Fibroblast of lung (primary cell): ENCODE data around the gene MYOT. TPM values are rescaled to one million over a fixed set of nuclear protein-coding genes. Genes with fewer than 3 reads are reported as not detected.

Experiments used
- DNase-seq, 2 donors: peaks; one replicate each; pipeline versions ENCODE4 v3.0.0 to v3.0.0-alpha.2; 2010; ENCODE audit warnings: low read depth in 2 of 2
- H2AFZ ChIP-seq: 2 replicates; pipeline ENCODE4 v1.5.1; 2012; ENCODE audit warnings: low read length, control low read depth, inconsistent platforms
- H3K27ac ChIP-seq: 2 replicates; pipeline ENCODE4 v1.5.1; 2011; ENCODE audit warnings: low read length, control low read depth; ENCODE audit not compliant: insufficient read depth
- H3K27me3 ChIP-seq: 2 replicates; pipeline ENCODE4 v1.5.1; 2011; ENCODE audit warnings: mild to moderate bottlenecking, low read length; ENCODE audit not compliant: control insufficient read depth, insufficient read depth
- H3K36me3 ChIP-seq: 2 replicates; pipeline ENCODE4 v1.5.1; 2011; ENCODE audit warnings: low read length; ENCODE audit not compliant: control insufficient read depth, insufficient read depth
- H3K4me1 ChIP-seq: 2 replicates; pipeline ENCODE4 v1.5.1; 2011; ENCODE audit warnings: low read length; ENCODE audit not compliant: control insufficient read depth, insufficient read depth; ENCODE audit errors: extremely low read depth
- H3K4me2 ChIP-seq: 2 replicates; pipeline ENCODE4 v1.5.1; 2011; ENCODE audit warnings: low read length, control low read depth; ENCODE audit not compliant: insufficient read depth; ENCODE audit errors: extremely low read depth
- H3K4me3 ChIP-seq, 4 experiments: fragments of 200-600 bp in 1 of 4; sonication (generic) in 1 of 4; replicated peaks in 1 of 4; 2 replicates each; pipeline ENCODE4 v1.5.1; 2011 to 2016; ENCODE audit warnings: low read length in 4 of 4, low read depth in 3 of 4, mild to moderate bottlenecking in 3 of 4, control low read depth in 2 of 4, inconsistent platforms in 1 of 4, mixed read lengths in 1 of 4; ENCODE audit not compliant: insufficient read depth in 1 of 4; ENCODE audit errors: control extremely low read depth in 1 of 4
- H3K79me2 ChIP-seq: 2 replicates; pipeline ENCODE4 v1.5.1; 2012; ENCODE audit warnings: mild to moderate bottlenecking, low read length, inconsistent platforms; ENCODE audit not compliant: control insufficient read depth, insufficient read depth
- H3K9ac ChIP-seq: 2 replicates; pipeline ENCODE4 v1.5.1; 2011; ENCODE audit warnings: mild to moderate bottlenecking, low read length, control low read depth; ENCODE audit not compliant: insufficient read depth
- H3K9me3 ChIP-seq: 2 replicates; pipeline ENCODE4 v1.5.1; 2012; ENCODE audit warnings: low read depth, low read length; ENCODE audit not compliant: control insufficient read depth, insufficient read depth
- H4K20me1 ChIP-seq: 2 replicates; pipeline ENCODE4 v1.5.1; 2011; ENCODE audit warnings: low read length; ENCODE audit not compliant: control insufficient read depth, insufficient read depth; ENCODE audit errors: extremely low read depth
- CTCF ChIP-seq, 2 donors: IDR thresholded peaks in 1 of 2; conservative IDR thresholded peaks in 1 of 2; 1 replicate in 1 of 2; 2 replicates in 1 of 2; pipeline ENCODE4 v1.5.1; 2011 to 2012; ENCODE audit warnings: low read length in 2 of 2, control low read depth in 1 of 2, inconsistent platforms in 1 of 2, low read depth in 1 of 2, mild to moderate bottlenecking in 1 of 2
- EZH2 ChIP-seq: IDR thresholded peaks from 2 replicates; pipeline ENCODE4 v1.5.1; 2012; ENCODE audit warnings: low read length, control low read depth, mild to moderate bottlenecking; ENCODE audit errors: missing control alignments
- polyA plus RNA-seq, 2 donors: library from polyadenylated mRNA; depleted of rRNA in 1 of 2; stranded (reverse) in 1 of 2; unstranded in 1 of 2; fragments of >200 nt; gene quantifications; 2 replicates each; pipeline ENCODE4 v1.2.1, GENCODE V29; 2011 to 2012; ENCODE audit warnings: missing spikeins in 1 of 2
- total RNA-seq: library from RNA; depleted of rRNA; stranded (reverse); fragments of >200 nt; gene quantifications from 2 replicates; pipeline ENCODE4 v1.2.1, GENCODE V29; 2014

Gene MYOT
- total and polyA plus RNA-seq, 2 donors (not counting 1 experiment from before 2014, with no cell fraction given): not detected

DNA sequence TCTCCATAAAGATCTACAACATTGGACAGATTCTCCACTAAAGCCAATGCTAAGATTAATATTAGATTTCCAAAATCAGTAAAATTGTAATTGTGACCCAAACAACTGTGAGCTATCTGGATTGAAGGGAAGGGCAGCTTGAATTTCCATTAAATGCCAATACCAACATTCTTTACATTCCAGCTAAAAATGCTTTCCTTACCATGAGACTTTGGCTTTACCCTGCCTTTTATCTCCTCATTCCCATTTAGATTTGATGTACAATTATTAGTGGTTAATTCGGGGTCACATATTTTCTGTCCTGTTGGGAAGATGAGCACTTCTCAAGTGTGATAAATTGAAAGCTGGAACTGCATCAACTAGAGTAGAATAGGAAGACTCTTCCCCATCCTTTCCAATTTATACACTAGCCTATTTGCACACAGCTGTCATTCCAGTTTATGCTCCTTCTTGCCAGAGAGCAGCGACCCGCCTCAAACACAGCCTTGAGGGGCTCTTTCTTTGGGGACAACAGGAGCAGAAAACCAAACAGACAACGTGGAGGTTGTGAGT is 33.1 kb upstream of the MYOT start:
- Histone ChIP-seq H3K4me3 (no peak overlapping the region), H3K9ac (no peak overlapping the region), H3K9me3 (no peaks in the 10 kb centered on the region), H3K4me2 (no peak overlapping the region), H3K4me1 (no peaks in the 10 kb centered on the region), H2AFZ (no peak overlapping the region), H3K79me2 (no peaks in the 10 kb centered on the region), H4K20me1 (no peaks in the 10 kb centered on the region), H3K27me3 (no peaks in the 10 kb centered on the region), H3K27ac (no peak overlapping the region), H3K36me3 (no peaks in the 10 kb centered on the region)
- DNase-seq: peak in 1 of 2 donors; percentile 32
- TF ChIP-seq CTCF (conservative IDR thresholded peaks at IDR 0.05 in 1 of 2, IDR thresholded peaks at IDR 0.05 in 1 of 2; ENCODE audit: low read depth in 1 of 2, low read length in 2 of 2): no peak
- no peak for TF ChIP-seq EZH2

DNA sequence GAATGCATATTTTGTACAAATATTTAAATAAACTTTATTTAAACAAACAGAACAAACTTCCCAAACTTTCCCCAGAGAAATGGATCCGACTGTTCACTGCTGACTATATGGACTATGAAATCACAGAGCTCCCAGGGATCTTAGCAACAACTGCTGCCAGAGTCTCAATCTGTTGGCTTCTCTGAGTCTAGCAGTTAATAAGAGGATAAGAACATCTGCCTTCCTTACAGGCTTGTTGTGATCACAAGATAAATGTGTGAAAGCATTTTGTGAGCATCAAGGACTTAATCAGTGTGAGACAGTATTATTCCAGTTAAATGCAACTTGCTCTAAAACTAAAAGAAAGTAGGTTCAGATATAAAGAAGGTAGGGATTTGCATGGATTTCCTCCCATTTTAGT is 31.4 kb upstream of the MYOT start:
- no peak for DNase-seq
- Histone ChIP-seq H3K36me3 (no peaks in the 10 kb centered on the region), H2AFZ (no peak overlapping the region), H3K9ac (no peak overlapping the region), H3K79me2 (no peaks in the 10 kb centered on the region), H3K4me3 (no peak overlapping the region), H4K20me1 (no peaks in the 10 kb centered on the region), H3K4me1 (no peaks in the 10 kb centered on the region), H3K27ac (no peak overlapping the region), H3K27me3 (no peaks in the 10 kb centered on the region), H3K4me2 (no peak overlapping the region), H3K9me3 (no peaks in the 10 kb centered on the region)
- TF ChIP-seq EZH2: no peak
- TF ChIP-seq CTCF (conservative IDR thresholded peaks at IDR 0.05 in 1 of 2, IDR thresholded peaks at IDR 0.05 in 1 of 2; ENCODE audit: low read depth in 1 of 2, low read length in 2 of 2): no peak

DNA sequence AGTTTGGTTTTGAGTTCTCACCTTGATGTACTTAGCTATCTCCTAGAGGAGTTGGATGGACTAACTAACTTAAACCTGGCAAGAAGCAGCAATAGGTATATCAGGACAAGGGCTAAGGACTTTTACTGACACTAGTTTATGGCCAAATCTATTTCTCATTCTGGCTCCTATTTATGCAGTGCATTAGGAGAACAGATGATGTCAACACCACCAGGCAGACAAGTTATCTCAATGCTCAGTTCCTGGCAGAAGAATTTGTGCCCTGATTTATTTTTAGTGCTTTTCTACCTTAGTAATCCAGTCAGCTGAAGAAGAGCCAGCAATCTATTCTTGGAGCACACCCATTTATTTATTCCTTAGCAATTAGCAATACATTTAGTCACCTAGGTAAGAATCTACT is 30.7 kb upstream of the MYOT start:
- no peaks in the 10 kb centered on the region for H4K20me1 ChIP-seq
- H3K79me2 ChIP-seq: no peaks in the 10 kb centered on the region
- H3K4me3 ChIP-seq: no peak overlapping the region
- H3K9ac ChIP-seq: no peak overlapping the region
- peak in 1 of 2 donors; percentile 79 for DNase-seq
- no peaks in the 10 kb centered on the region for H3K4me1 ChIP-seq
- H2AFZ ChIP-seq: no peak overlapping the region
- H3K27ac ChIP-seq: no peak overlapping the region
- H3K27me3 ChIP-seq: no peaks in the 10 kb centered on the region
- H3K36me3 ChIP-seq: no peaks in the 10 kb centered on the region
- H3K4me2 ChIP-seq: no peak overlapping the region
- TF ChIP-seq EZH2: no peak
- no peak for TF ChIP-seq CTCF (conservative IDR thresholded peaks at IDR 0.05 in 1 of 2, IDR thresholded peaks at IDR 0.05 in 1 of 2; ENCODE audit: low read depth in 1 of 2, low read length in 2 of 2)
- H3K9me3 ChIP-seq: no peaks in the 10 kb centered on the region
